ENCODE measurements around the gene FBXL16. TPM values are rescaled to one million over a fixed set of nuclear protein-coding genes. Genes with fewer than 3 reads are reported as not detected.

The FBXL16 gene
- polyA plus RNA-seq, 1 of the 3 experiments (the other 2 are of a cell fraction): 19.8 TPM

- Histone ChIP-seq H3K9me3 (no peaks in the 10 kb centered on the region), H3K79me2 (ENCODE audit: insufficient read depth) (peaks cover 18% of the 10 kb centered on the region; the same call in 1 of the 2 replicates), H3K4me3 (ENCODE audit: low read depth in 2 of 2, low read length in 1 of 2) (no peak overlapping the region), H3F3A (replicated peaks; ENCODE audit: insufficient read depth) (peaks cover 20% of the 10 kb centered on the region), H3K36me3 (replicated peaks in 1 of 2; ENCODE audit: control insufficient read depth in 1 of 2, insufficient read depth in 2 of 2, low read length in 1 of 2) (peaks cover 0 to 2% of the 10 kb centered on the region in 2 experiments), H3K9me2 (no peaks in the 10 kb centered on the region), H4K20me1 (ENCODE audit: insufficient read depth) (peaks cover under 1% of the 10 kb centered on the region; the same call in 1 of the 2 replicates), H3K4me2 (no peak overlapping the region), H3K27me3 (ENCODE audit: insufficient read depth) (no peaks in the 10 kb centered on the region), H3K4me1 (ENCODE audit: control insufficient read depth in 1 of 2, insufficient read depth in 2 of 2, low read depth in 1 of 2, low read length in 1 of 2) (peaks cover 9 to 11% of the 10 kb centered on the region in 2 experiments; a peak in 2 of 4 replicates), H2AFZ (ENCODE audit: low read depth) (no peak overlapping the region), H3K9ac (no peak overlapping the region), H3K27ac (ENCODE audit: low read depth in 2 of 2, low read length in 1 of 2) (no peak overlapping the region)
- 96% methylated on average over 18 of the region's 37 CpGs for WGBS (ENCODE audit: low lambda C conversion rate)
- POLR2A ChIA-PET: no interaction called here
- CTCF ChIA-PET: no interaction called here
- TF ChIP-seq ELF1 (IDR thresholded peaks at IDR 0.05): no peak
- no peak for TF ChIP-seq SIN3A (IDR thresholded peaks at IDR 0.05; ENCODE audit: borderline replicate concordance, low read depth, low read length)
- no peak for TF ChIP-seq NFIC (IDR thresholded peaks at IDR 0.05; ENCODE audit: borderline replicate concordance)
- no peak for TF ChIP-seq FOSL2 (IDR thresholded peaks at IDR 0.05; ENCODE audit: borderline replicate concordance, low read depth)
- no peak for TF ChIP-seq RFX5 (IDR thresholded peaks at IDR 0.05; ENCODE audit: low read length)
- TF ChIP-seq CHD2 (IDR thresholded peaks at IDR 0.05; ENCODE audit: low read length, partially characterized antibody): no peak
- no peak for TF ChIP-seq SMC3 (IDR thresholded peaks at IDR 0.05; ENCODE audit: low read depth, low read length)
- TF ChIP-seq POLR2AphosphoS5 (IDR thresholded peaks at IDR 0.05; ENCODE audit: low read depth, low read length): no peak
- no peak for TF ChIP-seq TCF12 (IDR thresholded peaks at IDR 0.05)
- DNase-seq: no peak
Observed at GRCh38 chr16:693766-694165, 11.8 kb downstream of the FBXL16 start.

- Histone ChIP-seq H3K9me3 (no peaks in the 10 kb centered on the region), H3K36me3 (replicated peaks in 1 of 2; ENCODE audit: control insufficient read depth in 1 of 2, insufficient read depth in 2 of 2, low read length in 1 of 2) (peaks cover 0 to 2% of the 10 kb centered on the region in 2 experiments), H3K9me2 (no peaks in the 10 kb centered on the region), H3K4me2 (no peak overlapping the region), H3K79me2 (ENCODE audit: insufficient read depth) (peaks cover 15% of the 10 kb centered on the region; the same call in 1 of the 2 replicates), H3K27me3 (ENCODE audit: insufficient read depth) (no peaks in the 10 kb centered on the region), H3K4me3 (ENCODE audit: low read depth in 2 of 2, low read length in 1 of 2) (no peak overlapping the region), H3K9ac (no peak overlapping the region), H2AFZ (ENCODE audit: low read depth) (no peak overlapping the region), H3K27ac (ENCODE audit: low read depth in 2 of 2, low read length in 1 of 2) (no peak overlapping the region), H4K20me1 (ENCODE audit: insufficient read depth) (no peaks in the 10 kb centered on the region; the same call in 1 of the 2 replicates), H3K4me1 (ENCODE audit: control insufficient read depth in 1 of 2, insufficient read depth in 2 of 2, low read depth in 1 of 2, low read length in 1 of 2) (peaks cover 9 to 13% of the 10 kb centered on the region in 2 experiments; a peak in 2 of 4 replicates), H3F3A (replicated peaks; ENCODE audit: insufficient read depth) (peaks cover 20% of the 10 kb centered on the region)
- DNase-seq: no peak
- POLR2A ChIA-PET: no interaction called here
- WGBS (ENCODE audit: low lambda C conversion rate): 90% methylated on average over 11 of the region's 22 CpGs
- CTCF ChIA-PET: no interaction called here
- TF ChIP-seq RXRA (IDR thresholded peaks at IDR 0.05; ENCODE audit: borderline replicate concordance, low read depth): no peak
- no peak for TF ChIP-seq TEAD4 (IDR thresholded peaks at IDR 0.05; ENCODE audit: borderline replicate concordance, insufficient read depth)
- no peak for TF ChIP-seq REST (IDR thresholded peaks at IDR 0.05; ENCODE audit: low read depth, low read length)
- TF ChIP-seq FOXM1 (IDR thresholded peaks at IDR 0.05; ENCODE audit: low read depth): no peak
- TF ChIP-seq IRF3 (IDR thresholded peaks at IDR 0.05; ENCODE audit: low read depth, low read length): no peak
- no peak for TF ChIP-seq SIN3A (IDR thresholded peaks at IDR 0.05; ENCODE audit: borderline replicate concordance, low read depth, low read length)
- no peak for TF ChIP-seq CHD2 (IDR thresholded peaks at IDR 0.05; ENCODE audit: low read length, partially characterized antibody)
- TF ChIP-seq GATA2 (CRISPR knock-in tag; IDR thresholded peaks at IDR 0.05): no peak
- no peak for TF ChIP-seq NRF1 (IDR thresholded peaks at IDR 0.05; ENCODE audit: low read depth, low read length)
- TF ChIP-seq EP300 (IDR thresholded peaks at IDR 0.05; ENCODE audit: borderline replicate concordance in 1 of 2, low read depth in 1 of 2, low read length in 1 of 2): no peak
- no peak for TF ChIP-seq RAD21 (IDR thresholded peaks at IDR 0.05; ENCODE audit: low read length)
- no peak for TF ChIP-seq TAF1 (IDR thresholded peaks at IDR 0.05; ENCODE audit: borderline replicate concordance, low read depth, low read length)
- TF ChIP-seq GABPA (IDR thresholded peaks at IDR 0.05; ENCODE audit: low read depth): no peak
- no peak for TF ChIP-seq CTCF (IDR thresholded peaks at IDR 0.05)
- no peak for TF ChIP-seq YY1 (IDR thresholded peaks at IDR 0.05; ENCODE audit: low read depth)
Observed at GRCh38 chr16:693364-693763, 12.2 kb downstream of the FBXL16 start.
